HL-60 (cell line): ENCODE data around the gene ZFP36.

Experiments
- DNase-seq, 2 experiments: peaks; one replicate each; pipeline ENCODE4 v3.0.0-alpha.2; 2010 to 2020; ENCODE audit warnings: low read depth in 1 of 2, low spot score in 1 of 2
- H3K27ac ChIP-seq: fragments of 250-450 bp; sonication (Bioruptor Pico); replicated peaks from 2 replicates; pipeline ENCODE4 v1.5.1; 2020; ENCODE audit warnings: mild to moderate bottlenecking, moderate library complexity
- H3K27me3 ChIP-seq: fragments of 250-450 bp; sonication (Bioruptor Pico); 2 replicates; pipeline ENCODE4 v1.5.1; 2021; ENCODE audit warnings: mild to moderate bottlenecking, moderate library complexity; ENCODE audit not compliant: insufficient read depth, poor library complexity, severe bottlenecking
- H3K4me3 ChIP-seq: replicated peaks from 2 replicates; pipeline ENCODE4 v1.5.1; 2011; ENCODE audit warnings: mild to moderate bottlenecking, control low read depth, low read length; ENCODE audit not compliant: insufficient read depth
- GABPA ChIP-seq: IDR thresholded peaks from 2 replicates; pipeline ENCODE4 v1.6.1; 2012; ENCODE audit warnings: low read depth
- POLR2AphosphoS5 ChIP-seq: IDR thresholded peaks from 2 replicates; pipeline ENCODE4 v1.6.1; 2012; ENCODE audit warnings: low read depth
- SPI1 ChIP-seq: IDR thresholded peaks from 2 replicates; pipeline ENCODE4 v1.6.1; 2012; ENCODE audit warnings: low read depth, mild to moderate bottlenecking, borderline replicate concordance
- TF ChIP-seq, protein P1 (sequence below): IDR thresholded peaks from 2 replicates; pipeline ENCODE4 v1.6.1; 2012; ENCODE audit warnings: low read depth; ENCODE audit not compliant: insufficient replicate concordance
- TF ChIP-seq, protein P2 (sequence below): IDR thresholded peaks from one replicate; pipeline ENCODE4 v1.5.1; 2011; ENCODE audit warnings: low read length, control low read depth, inconsistent platforms; ENCODE audit not compliant: insufficient read depth

ZFP36 gene

GRCh38 chr19:39405958-39406655 lies 540 bp upstream of the ZFP36 start:
- TF ChIP-seq, protein P1, sequence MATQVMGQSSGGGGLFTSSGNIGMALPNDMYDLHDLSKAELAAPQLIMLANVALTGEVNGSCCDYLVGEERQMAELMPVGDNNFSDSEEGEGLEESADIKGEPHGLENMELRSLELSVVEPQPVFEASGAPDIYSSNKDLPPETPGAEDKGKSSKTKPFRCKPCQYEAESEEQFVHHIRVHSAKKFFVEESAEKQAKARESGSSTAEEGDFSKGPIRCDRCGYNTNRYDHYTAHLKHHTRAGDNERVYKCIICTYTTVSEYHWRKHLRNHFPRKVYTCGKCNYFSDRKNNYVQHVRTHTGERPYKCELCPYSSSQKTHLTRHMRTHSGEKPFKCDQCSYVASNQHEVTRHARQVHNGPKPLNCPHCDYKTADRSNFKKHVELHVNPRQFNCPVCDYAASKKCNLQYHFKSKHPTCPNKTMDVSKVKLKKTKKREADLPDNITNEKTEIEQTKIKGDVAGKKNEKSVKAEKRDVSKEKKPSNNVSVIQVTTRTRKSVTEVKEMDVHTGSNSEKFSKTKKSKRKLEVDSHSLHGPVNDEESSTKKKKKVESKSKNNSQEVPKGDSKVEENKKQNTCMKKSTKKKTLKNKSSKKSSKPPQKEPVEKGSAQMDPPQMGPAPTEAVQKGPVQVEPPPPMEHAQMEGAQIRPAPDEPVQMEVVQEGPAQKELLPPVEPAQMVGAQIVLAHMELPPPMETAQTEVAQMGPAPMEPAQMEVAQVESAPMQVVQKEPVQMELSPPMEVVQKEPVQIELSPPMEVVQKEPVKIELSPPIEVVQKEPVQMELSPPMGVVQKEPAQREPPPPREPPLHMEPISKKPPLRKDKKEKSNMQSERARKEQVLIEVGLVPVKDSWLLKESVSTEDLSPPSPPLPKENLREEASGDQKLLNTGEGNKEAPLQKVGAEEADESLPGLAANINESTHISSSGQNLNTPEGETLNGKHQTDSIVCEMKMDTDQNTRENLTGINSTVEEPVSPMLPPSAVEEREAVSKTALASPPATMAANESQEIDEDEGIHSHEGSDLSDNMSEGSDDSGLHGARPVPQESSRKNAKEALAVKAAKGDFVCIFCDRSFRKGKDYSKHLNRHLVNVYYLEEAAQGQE = no peak
- TF ChIP-seq GABPA (no peak), SPI1 (no peak), POLR2AphosphoS5 (no peak)
- TF ChIP-seq, protein P2, sequence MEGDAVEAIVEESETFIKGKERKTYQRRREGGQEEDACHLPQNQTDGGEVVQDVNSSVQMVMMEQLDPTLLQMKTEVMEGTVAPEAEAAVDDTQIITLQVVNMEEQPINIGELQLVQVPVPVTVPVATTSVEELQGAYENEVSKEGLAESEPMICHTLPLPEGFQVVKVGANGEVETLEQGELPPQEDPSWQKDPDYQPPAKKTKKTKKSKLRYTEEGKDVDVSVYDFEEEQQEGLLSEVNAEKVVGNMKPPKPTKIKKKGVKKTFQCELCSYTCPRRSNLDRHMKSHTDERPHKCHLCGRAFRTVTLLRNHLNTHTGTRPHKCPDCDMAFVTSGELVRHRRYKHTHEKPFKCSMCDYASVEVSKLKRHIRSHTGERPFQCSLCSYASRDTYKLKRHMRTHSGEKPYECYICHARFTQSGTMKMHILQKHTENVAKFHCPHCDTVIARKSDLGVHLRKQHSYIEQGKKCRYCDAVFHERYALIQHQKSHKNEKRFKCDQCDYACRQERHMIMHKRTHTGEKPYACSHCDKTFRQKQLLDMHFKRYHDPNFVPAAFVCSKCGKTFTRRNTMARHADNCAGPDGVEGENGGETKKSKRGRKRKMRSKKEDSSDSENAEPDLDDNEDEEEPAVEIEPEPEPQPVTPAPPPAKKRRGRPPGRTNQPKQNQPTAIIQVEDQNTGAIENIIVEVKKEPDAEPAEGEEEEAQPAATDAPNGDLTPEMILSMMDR = no peak
- H3K4me3 ChIP-seq = peak overlapping the region; percentile 91
- peak in 1 of 2 experiments; percentile 74 for DNase-seq
- H3K27me3 ChIP-seq = no peaks in the 10 kb centered on the region
- H3K27ac ChIP-seq = peak overlapping the region; percentile 87

- DNase-seq = no peak
- Histone ChIP-seq H3K27me3 (no peaks in the 10 kb centered on the region), H3K27ac (peak overlapping the region; percentile 87), H3K4me3 (peak overlapping the region; percentile 91)
- TF ChIP-seq GABPA = 0 out of 2 replicates have a peak, but pooled peaks have one; percentile 35
- TF ChIP-seq, protein P2 = no peak
Observed at GRCh38 chr19:39407410-39407659, 688 bp downstream of the ZFP36 start.

DNA sequence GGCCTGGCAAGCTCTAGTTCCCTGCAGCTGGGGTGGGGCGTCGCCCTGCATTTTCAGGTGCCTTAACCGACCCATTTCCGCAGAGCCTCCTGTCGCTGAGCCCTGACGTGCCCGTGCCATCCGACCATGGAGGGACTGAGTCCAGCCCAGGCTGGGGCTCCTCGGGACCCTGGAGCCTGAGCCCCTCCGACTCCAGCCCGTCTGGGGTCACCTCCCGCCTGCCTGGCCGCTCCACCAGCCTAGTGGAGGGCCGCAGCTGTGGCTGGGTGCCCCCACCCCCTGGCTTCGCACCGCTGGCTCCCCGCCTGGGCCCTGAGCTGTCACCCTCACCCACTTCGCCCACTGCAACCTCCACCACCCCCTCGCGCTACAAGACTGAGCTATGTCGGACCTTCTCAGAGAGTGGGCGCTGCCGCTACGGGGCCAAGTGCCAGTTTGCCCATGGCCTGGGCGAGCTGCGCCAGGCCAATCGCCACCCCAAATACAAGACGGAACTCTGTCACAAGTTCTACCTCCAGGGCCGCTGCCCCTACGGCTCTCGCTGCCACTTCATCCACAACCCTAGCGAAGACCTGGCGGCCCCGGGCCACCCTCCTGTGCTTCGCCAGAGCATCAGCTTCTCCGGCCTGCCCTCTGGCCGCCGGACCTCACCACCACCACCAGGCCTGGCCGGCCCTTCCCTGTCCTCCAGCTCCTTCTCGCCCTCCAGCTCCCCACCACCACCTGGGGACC lies 1.2 kb downstream of the ZFP36 start:
- H3K27ac ChIP-seq = peak overlapping the region; percentile 87
- peak overlapping the region; percentile 91 for H3K4me3 ChIP-seq
- peak in 1 of 2 experiments; percentile 56 for DNase-seq
- peaks cover 4% of the 10 kb centered on the region for H3K27me3 ChIP-seq
- no peak for TF ChIP-seq SPI1
- TF ChIP-seq, protein P1 = no peak
- TF ChIP-seq POLR2AphosphoS5 = peak; percentile 10; the same call in 1 of the 2 replicates
- TF ChIP-seq, protein P2 = no peak
- no peak for TF ChIP-seq GABPA
